GM23338 (cell line): ENCODE results near the gene HSPA2. TPM values are rescaled to one million over a fixed set of nuclear protein-coding genes. Genes with fewer than 3 reads are reported as not detected.

Experiments used
- ATAC-seq: fragments of 200-7000 bp; cut with Tn5 transposase; 3 replicates; pipeline ENCODE4 v1.9.1; 2020
- DNase-seq: peaks from one replicate; pipeline ENCODE4 v3.0.0-alpha.2; 2015; ENCODE audit warnings: low spot score
- H2AFZ ChIP-seq: fragments of 200-600 bp; sonication (generic); 2 replicates; pipeline ENCODE4 v1.8.0; 2016; ENCODE audit warnings: antibody characterized with exemption, mild to moderate bottlenecking, moderate library complexity
- H3F3A ChIP-seq: fragments of 200-600 bp; sonication (generic); replicated peaks from 2 replicates; pipeline ENCODE4 v1.8.0; 2017; ENCODE audit warnings: antibody characterized with exemption, mixed run types, low read depth
- H3K27ac ChIP-seq: fragments of 200-600 bp; sonication (generic); 2 replicates; pipeline ENCODE4 v1.6.1; 2016; ENCODE audit warnings: low read depth
- H3K27me3 ChIP-seq: fragments of 200-600 bp; sonication (generic); 2 replicates; pipeline ENCODE4 v1.8.0; 2016; ENCODE audit warnings: mild to moderate bottlenecking, mixed run types, moderate library complexity; ENCODE audit not compliant: insufficient read depth
- H3K36me3 ChIP-seq: fragments of 200-600 bp; sonication (generic); 2 replicates; pipeline ENCODE4 v1.8.0; 2016; ENCODE audit warnings: mild to moderate bottlenecking; ENCODE audit not compliant: insufficient read depth
- H3K4me1 ChIP-seq: fragments of 200-600 bp; sonication (generic); 2 replicates; pipeline ENCODE4 v1.8.0; 2016; ENCODE audit warnings: mild to moderate bottlenecking, moderate library complexity; ENCODE audit not compliant: insufficient read depth
- H3K4me2 ChIP-seq: fragments of 200-600 bp; sonication (generic); 2 replicates; pipeline ENCODE4 v1.7.1; 2017; ENCODE audit warnings: mixed run types
- H3K4me3 ChIP-seq: fragments of 200-600 bp; sonication (generic); 2 replicates; pipeline ENCODE4 v1.6.1; 2016; ENCODE audit warnings: mixed run types
- H3K79me2 ChIP-seq: fragments of 200-600 bp; sonication (generic); replicated peaks from 2 replicates; pipeline ENCODE4 v1.8.0; 2017; ENCODE audit warnings: mild to moderate bottlenecking; ENCODE audit not compliant: insufficient read depth
- H3K9me2 ChIP-seq: fragments of 200-600 bp; sonication (generic); 2 replicates; pipeline ENCODE4 v1.8.0; 2017; ENCODE audit not compliant: insufficient read depth
- H4K20me1 ChIP-seq: fragments of 200-600 bp; sonication (generic); replicated peaks from 2 replicates; pipeline ENCODE4 v1.8.0; 2017; ENCODE audit warnings: mild to moderate bottlenecking; ENCODE audit not compliant: insufficient read depth
- H3K27ac Mint-ChIP-seq: 2 replicates; pipeline ENCODE4 v1.8.0; 2020; ENCODE audit warnings: inconsistent platforms, mild to moderate bottlenecking, moderate library complexity, mixed read lengths
- H3K27me3 Mint-ChIP-seq: 3 replicates; pipeline ENCODE4 v1.8.0; 2022; ENCODE audit warnings: low read depth, mild to moderate bottlenecking, moderate library complexity, mixed read lengths, inconsistent platforms; ENCODE audit not compliant: insufficient read depth, poor library complexity
- H3K36me3 Mint-ChIP-seq: 3 replicates; pipeline ENCODE4 v1.8.0; 2021; ENCODE audit warnings: low read depth, mild to moderate bottlenecking, inconsistent platforms, moderate library complexity, mixed read lengths
- H3K4me1 Mint-ChIP-seq: 3 replicates; pipeline ENCODE4 v1.8.0; 2020; ENCODE audit warnings: mild to moderate bottlenecking, inconsistent platforms, mixed read lengths
- H3K4me3 Mint-ChIP-seq: 3 replicates; pipeline ENCODE4 v1.8.0; 2021; ENCODE audit warnings: moderate library complexity, mild to moderate bottlenecking, inconsistent platforms, mixed read lengths
- H3K9me3 Mint-ChIP-seq: 3 replicates; pipeline ENCODE4 v1.8.0; 2020; ENCODE audit warnings: moderate library complexity, mild to moderate bottlenecking, inconsistent platforms, mixed read lengths
- CREB1 ChIP-seq: fragments of 250-450 bp; sonication (Bioruptor Pico); IDR thresholded peaks from 2 replicates; pipeline ENCODE4 v1.5.0; 2020; ENCODE audit warnings: low read depth, mild to moderate bottlenecking, moderate library complexity
- ETS1 ChIP-seq: IDR thresholded peaks from 2 replicates; pipeline ENCODE4 v1.6.1; 2016; ENCODE audit warnings: antibody characterized with exemption
- EZH2 ChIP-seq: fragments of 200-600 bp; sonication (generic); IDR thresholded peaks from one replicate; pipeline ENCODE4 v1.8.0; 2017; ENCODE audit warnings: antibody characterized with exemption, mild to moderate bottlenecking, low read depth; ENCODE audit not compliant: unreplicated experiment
- EZH2phosphoT487 ChIP-seq: fragments of 200-600 bp; sonication (generic); IDR thresholded peaks from one replicate; pipeline ENCODE4 v1.8.1; 2018; ENCODE audit warnings: antibody characterized with exemption; ENCODE audit not compliant: unreplicated experiment
- JUNB ChIP-seq: IDR thresholded peaks from one replicate; pipeline ENCODE4 v1.6.1; 2016; ENCODE audit warnings: antibody characterized with exemption; ENCODE audit not compliant: unreplicated experiment
- NANOG ChIP-seq: IDR thresholded peaks from 2 replicates; pipeline ENCODE4 v1.6.1; 2016; ENCODE audit warnings: antibody characterized with exemption, borderline replicate concordance
- REST ChIP-seq: IDR thresholded peaks from one replicate; pipeline ENCODE4 v1.6.1; 2018; ENCODE audit warnings: antibody characterized with exemption; ENCODE audit not compliant: unreplicated experiment
- ZNF331 ChIP-seq: fragments of 250-450 bp; sonication (Bioruptor Pico); IDR thresholded peaks from 2 replicates; pipeline ENCODE4 v1.5.0; 2020; ENCODE audit warnings: low read depth, mild to moderate bottlenecking, moderate library complexity
- ZNF462 ChIP-seq: fragments of 250-450 bp; sonication (Bioruptor Pico); IDR thresholded peaks from 2 replicates; pipeline ENCODE4 v1.5.0; 2020; ENCODE audit warnings: mild to moderate bottlenecking, moderate library complexity
- polyA plus RNA-seq: library from polyadenylated mRNA; unstranded; fragments of >200 nt; fragmentation: Nextera tagmentation; extraction: Ambion mirVana; gene quantifications from 2 replicates; pipeline ENCODE4 v1.2.1, GENCODE V29; 2016
- total RNA-seq: library from RNA; depleted of rRNA; stranded (reverse); fragments of >200 nt; shearing (Covaris generic); gene quantifications from 2 replicates; pipeline ENCODE4 v1.2.3, GENCODE V29; 2014

HSPA2 gene
- total and polyA plus RNA-seq, 2 experiments from 2014 or later, result 88.5 to 130 TPM

- H3K9me3 Mint-ChIP-seq, result no peaks in the 10 kb centered on the region
- H3K4me1 Mint-ChIP-seq, result peaks cover 17% of the 10 kb centered on the region
- Histone ChIP-seq H3K9me2 (no peaks in the 10 kb centered on the region), H3K36me3 (no peaks in the 10 kb centered on the region), H4K20me1 (no peaks in the 10 kb centered on the region), H3K4me3 (peak overlapping the region; percentile 61), H2AFZ (no peak overlapping the region), H3K27me3 (peaks cover 11% of the 10 kb centered on the region), H3K4me1 (peaks cover 12% of the 10 kb centered on the region), H3K27ac (no peak overlapping the region), H3F3A (no peaks in the 10 kb centered on the region), H3K79me2 (peaks cover 11% of the 10 kb centered on the region), H3K4me2 (peak overlapping the region; percentile 87)
- no peaks in the 10 kb centered on the region for H3K36me3 Mint-ChIP-seq
- H3K27ac Mint-ChIP-seq, result no peak overlapping the region
- TF ChIP-seq NANOG, result no peak
- TF ChIP-seq ZNF331 (CRISPR knock-in tag), result no peak
- no peak for TF ChIP-seq ETS1
- no peak for TF ChIP-seq EZH2phosphoT487
- no peak for TF ChIP-seq JUNB
- no peak for TF ChIP-seq ZNF462 (CRISPR knock-in tag)
- TF ChIP-seq EZH2, result no peak
- TF ChIP-seq REST, result no peak
- no peak for TF ChIP-seq CREB1 (CRISPR knock-in tag)
- ATAC-seq (no peak), DNase-seq (no peak)
- H3K4me3 Mint-ChIP-seq, result peak overlapping the region; percentile 64
- H3K27me3 Mint-ChIP-seq, result peaks cover 10% of the 10 kb centered on the region
These were observed 10.2 kb downstream of the HSPA2 start for GRCh38 chr14:64550621-64551333.
